Prostate gland (tissue), 2 donors: ENCODE results near the gene KNL1.

Source experiments
- CTCF ChIP-seq, 4 experiments: fragments of 200-600 bp in 2 of 4; fragments of 450-650 bp in 2 of 4; sonication (generic) in 2 of 4; IDR thresholded peaks; 1 replicate in 3 of 4; 2 replicates in 1 of 4; pipeline ENCODE4 v1.5.1; 2016 to 2019; ENCODE audit warnings: antibody characterized with exemption in 4 of 4, mild to moderate bottlenecking in 2 of 4, moderate library complexity in 2 of 4
- POLR2A ChIP-seq: fragments of 450-650 bp; IDR thresholded peaks from one replicate; pipeline ENCODE4 v1.6.1; 2016; ENCODE audit warnings: antibody characterized with exemption, mild to moderate bottlenecking
- POLR2AphosphoS5 ChIP-seq: sonication (generic); formaldehyde crosslinking; IDR thresholded peaks from one replicate; pipeline ENCODE4 v1.6.1; 2017; ENCODE audit warnings: antibody characterized with exemption

DNA sequence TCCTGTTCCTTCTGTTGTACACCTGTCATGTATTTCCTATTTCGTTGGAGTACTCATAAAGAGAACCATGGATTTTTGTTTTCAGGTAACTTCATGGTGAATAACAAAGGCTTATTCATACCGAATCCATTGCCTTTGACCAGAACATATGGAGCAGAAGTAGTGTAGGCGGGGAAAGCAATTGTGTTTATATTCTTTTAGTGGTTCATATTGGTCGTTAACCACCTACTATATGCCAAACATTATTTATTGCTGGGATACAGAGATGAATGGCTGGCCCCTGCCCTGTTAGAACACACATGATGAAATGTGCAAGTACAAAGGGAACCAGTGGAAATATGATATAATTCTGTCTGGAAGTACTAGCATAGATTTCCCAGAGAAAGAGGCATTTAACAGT lies 15.2 kb upstream of the KNL1 start:
- no peak for TF ChIP-seq POLR2A
- no peak for TF ChIP-seq CTCF (IDR thresholded peaks at IDR 0.05)
- TF ChIP-seq POLR2AphosphoS5: no peak
